ENCODE measurements around the gene KCNIP1. TPM values are rescaled to one million over a fixed set of nuclear protein-coding genes. Genes with fewer than 3 reads are reported as not detected.
"Not testable (repeated sequence)": the region's sequence is repeated elsewhere in the genome, so short reads cannot be mapped to it uniquely, and the experiment has no call there.

KCNIP1 gene
- total RNA-seq, 1 donor from 2014 or later: 12.6 TPM

- DNase-seq (ENCODE audit: extremely low spot score, unreplicated experiment): no peak
- Mint-ChIP-seq H3K27ac (ENCODE audit: unreplicated experiment) (no peak overlapping the region), H3K4me3 (ENCODE audit: unreplicated experiment) (no peak overlapping the region), H3K36me3 (ENCODE audit: unreplicated experiment) (no peaks in the 10 kb centered on the region), H3K27me3 (ENCODE audit: unreplicated experiment) (no peaks in the 10 kb centered on the region), H3K9me3 (ENCODE audit: unreplicated experiment) (no peaks in the 10 kb centered on the region), H3K4me1 (ENCODE audit: unreplicated experiment) (peaks cover 42% of the 10 kb centered on the region)
- TF ChIP-seq, protein P1, sequence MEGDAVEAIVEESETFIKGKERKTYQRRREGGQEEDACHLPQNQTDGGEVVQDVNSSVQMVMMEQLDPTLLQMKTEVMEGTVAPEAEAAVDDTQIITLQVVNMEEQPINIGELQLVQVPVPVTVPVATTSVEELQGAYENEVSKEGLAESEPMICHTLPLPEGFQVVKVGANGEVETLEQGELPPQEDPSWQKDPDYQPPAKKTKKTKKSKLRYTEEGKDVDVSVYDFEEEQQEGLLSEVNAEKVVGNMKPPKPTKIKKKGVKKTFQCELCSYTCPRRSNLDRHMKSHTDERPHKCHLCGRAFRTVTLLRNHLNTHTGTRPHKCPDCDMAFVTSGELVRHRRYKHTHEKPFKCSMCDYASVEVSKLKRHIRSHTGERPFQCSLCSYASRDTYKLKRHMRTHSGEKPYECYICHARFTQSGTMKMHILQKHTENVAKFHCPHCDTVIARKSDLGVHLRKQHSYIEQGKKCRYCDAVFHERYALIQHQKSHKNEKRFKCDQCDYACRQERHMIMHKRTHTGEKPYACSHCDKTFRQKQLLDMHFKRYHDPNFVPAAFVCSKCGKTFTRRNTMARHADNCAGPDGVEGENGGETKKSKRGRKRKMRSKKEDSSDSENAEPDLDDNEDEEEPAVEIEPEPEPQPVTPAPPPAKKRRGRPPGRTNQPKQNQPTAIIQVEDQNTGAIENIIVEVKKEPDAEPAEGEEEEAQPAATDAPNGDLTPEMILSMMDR (IDR thresholded peaks at IDR 0.05): no peak
Observed at GRCh38 chr5:170760113-170760512, 256.3 kb downstream of the KCNIP1 start.

DNA sequence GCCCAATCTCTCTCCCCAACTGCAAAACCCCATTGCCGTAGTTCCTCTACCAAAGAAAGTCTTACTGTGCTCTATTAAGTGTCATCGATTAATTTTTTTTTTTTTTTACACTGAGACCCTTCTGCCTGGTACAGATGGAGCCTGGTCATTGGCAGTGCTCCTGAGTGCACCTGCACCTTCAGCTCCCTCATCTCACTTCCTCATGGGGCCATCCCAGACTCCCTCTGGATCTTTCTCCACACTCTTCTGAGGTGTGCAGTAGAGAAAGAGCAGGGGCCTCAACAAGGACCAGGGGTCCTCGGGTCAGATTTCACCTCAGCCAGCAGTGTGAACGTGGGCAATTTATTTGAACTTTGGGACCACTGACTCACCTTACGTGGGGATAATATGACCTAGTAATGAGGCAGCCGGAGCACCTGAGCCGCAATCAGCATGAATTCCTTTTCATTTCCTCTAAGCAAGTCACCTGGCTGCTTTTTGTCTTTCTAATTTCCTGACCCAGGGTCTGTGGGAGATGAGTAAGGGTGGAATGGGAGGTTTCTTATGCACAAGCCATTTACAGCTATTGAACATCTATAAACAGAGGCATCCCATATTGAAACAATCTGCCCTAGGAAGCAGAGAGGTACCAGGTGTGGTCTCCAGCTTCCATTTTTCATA is 257.4 kb downstream of the KCNIP1 start:
- TF ChIP-seq, protein P1 (IDR thresholded peaks at IDR 0.05): no peak
- Mint-ChIP-seq H3K27me3 (ENCODE audit: unreplicated experiment) (no peaks in the 10 kb centered on the region), H3K4me1 (ENCODE audit: unreplicated experiment) (peaks cover 33% of the 10 kb centered on the region), H3K27ac (ENCODE audit: unreplicated experiment) (no peak overlapping the region), H3K36me3 (ENCODE audit: unreplicated experiment) (no peaks in the 10 kb centered on the region), H3K9me3 (ENCODE audit: unreplicated experiment) (no peaks in the 10 kb centered on the region), H3K4me3 (ENCODE audit: unreplicated experiment) (no peak overlapping the region)
- DNase-seq (ENCODE audit: extremely low spot score, unreplicated experiment): no peak

- H3K4me3 Mint-ChIP-seq (ENCODE audit: unreplicated experiment): no peak overlapping the region
- H3K27ac Mint-ChIP-seq (ENCODE audit: unreplicated experiment): no peak overlapping the region
- no peak for DNase-seq (ENCODE audit: extremely low spot score, unreplicated experiment)
- no peaks in the 10 kb centered on the region for H3K27me3 Mint-ChIP-seq (ENCODE audit: unreplicated experiment)
- H3K4me1 Mint-ChIP-seq (ENCODE audit: unreplicated experiment): peaks cover 28% of the 10 kb centered on the region
- no peaks in the 10 kb centered on the region for H3K9me3 Mint-ChIP-seq (ENCODE audit: unreplicated experiment)
- no peaks in the 10 kb centered on the region for H3K36me3 Mint-ChIP-seq (ENCODE audit: unreplicated experiment)
- TF ChIP-seq, protein P1 (IDR thresholded peaks at IDR 0.05): no peak
Observed at GRCh38 chr5:170761708-170762066, 257.9 kb downstream of the KCNIP1 start.

- H3K27me3 Mint-ChIP-seq (ENCODE audit: unreplicated experiment); H3K27ac Mint-ChIP-seq (ENCODE audit: unreplicated experiment); DNase-seq (ENCODE audit: extremely low spot score, unreplicated experiment); H3K9me3 Mint-ChIP-seq (ENCODE audit: unreplicated experiment); H3K4me3 Mint-ChIP-seq (ENCODE audit: unreplicated experiment); H3K36me3 Mint-ChIP-seq (ENCODE audit: unreplicated experiment): not testable (repeated sequence)
- peaks cover 22% of the 10 kb centered on the region for H3K4me1 Mint-ChIP-seq (ENCODE audit: unreplicated experiment)
Observed at GRCh38 chr5:170762298-170762697, 258.5 kb downstream of the KCNIP1 start.

DNA sequence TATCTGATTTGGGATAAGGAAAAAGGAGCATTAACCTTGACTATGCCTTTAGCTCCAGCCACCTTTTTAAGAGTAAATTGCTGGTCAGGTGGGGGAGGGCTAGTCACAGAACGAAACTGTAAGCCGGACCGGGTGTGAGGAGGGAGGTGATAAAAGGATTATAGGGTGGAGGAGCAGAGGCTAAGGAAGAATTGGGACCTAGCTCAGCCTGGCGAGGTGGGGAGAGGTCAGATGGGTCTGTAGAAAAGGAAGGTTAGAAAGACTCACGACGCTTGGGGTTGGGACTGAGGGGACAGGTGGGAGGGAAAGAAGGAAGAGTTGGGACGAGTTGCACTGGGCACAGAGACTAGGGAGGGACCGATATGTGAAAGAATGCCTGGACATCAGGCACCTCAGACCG is 262.0 kb downstream of the KCNIP1 start:
- H3K4me3 Mint-ChIP-seq (ENCODE audit: unreplicated experiment): not testable (repeated sequence)

DNA sequence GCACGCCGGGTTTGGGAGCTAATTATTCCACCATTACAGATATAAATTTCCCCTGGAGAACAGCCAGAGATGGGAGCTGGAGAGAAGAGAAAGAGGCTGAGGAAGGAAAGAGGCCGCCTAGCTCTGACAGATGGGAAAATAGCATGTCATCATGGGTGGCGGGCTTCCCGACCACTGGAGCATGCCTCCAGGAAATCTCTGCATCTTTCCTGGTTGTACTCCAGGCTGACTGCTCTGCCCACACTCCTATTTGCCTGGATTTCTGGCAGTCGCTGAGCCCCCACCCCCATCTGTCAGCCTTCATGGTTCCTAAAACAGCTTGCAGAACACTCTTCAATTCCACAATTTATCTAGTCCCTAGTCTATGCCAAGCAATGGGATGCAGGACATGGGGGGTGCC is 265.4 kb downstream of the KCNIP1 start:
- H3K4me1 Mint-ChIP-seq (ENCODE audit: unreplicated experiment): no peaks in the 10 kb centered on the region
- TF ChIP-seq, protein P1 (IDR thresholded peaks at IDR 0.05): no peak
- no peak overlapping the region for H3K4me3 Mint-ChIP-seq (ENCODE audit: unreplicated experiment)
- no peaks in the 10 kb centered on the region for H3K36me3 Mint-ChIP-seq (ENCODE audit: unreplicated experiment)
- H3K9me3 Mint-ChIP-seq (ENCODE audit: unreplicated experiment): no peaks in the 10 kb centered on the region
- no peak for DNase-seq (ENCODE audit: extremely low spot score, unreplicated experiment)
- peaks cover 17% of the 10 kb centered on the region for H3K27me3 Mint-ChIP-seq (ENCODE audit: unreplicated experiment)
- no peak overlapping the region for H3K27ac Mint-ChIP-seq (ENCODE audit: unreplicated experiment)

More for the DNA sequence above, 262.0 kb downstream of the KCNIP1 start:
- H3K36me3 Mint-ChIP-seq (ENCODE audit: unreplicated experiment); H3K4me1 Mint-ChIP-seq (ENCODE audit: unreplicated experiment); H3K9me3 Mint-ChIP-seq (ENCODE audit: unreplicated experiment); DNase-seq (ENCODE audit: extremely low spot score, unreplicated experiment); H3K27ac Mint-ChIP-seq (ENCODE audit: unreplicated experiment): not testable (repeated sequence)
- H3K27me3 Mint-ChIP-seq (ENCODE audit: unreplicated experiment): peaks cover 13% of the 10 kb centered on the region

All from osteocyte (in vitro differentiated cells).